ENCODE measurements around the gene TKT.

GRCh38 chr3:53287131-53287629, 31.4 kb upstream of the TKT start:
- TF ChIP-seq CTCF (IDR thresholded peaks at IDR 0.05), result no peak
- TF ChIP-seq POLR2A (IDR thresholded peaks at IDR 0.05), result no peak

Data from right lobe of liver (tissue), 4 donors.